HepG2 (cell line): ENCODE measurements around the gene SRRM2. TPM values are rescaled to one million over a fixed set of nuclear protein-coding genes. Genes with fewer than 3 reads are reported as not detected.

Experiments used
- ATAC-seq: fragments of 200-7000 bp; cut with Tn5 transposase; 3 replicates; pipeline ENCODE4 v1.9.1; 2020; ENCODE audit warnings: mild to moderate bottlenecking, moderate library complexity
- BruUV-seq: library from RNA; stranded (reverse); fragments of 400-500 nt; replicated peaks from 2 replicates; lab custom pipeline; 2021; lab: Mats Ljungman, UMichigan
- CTCF ChIA-PET: fragments of 300-600 bp; formaldehyde crosslinking; extraction: SDS; loops from one replicate; lab custom pipeline; 2021; ENCODE audit warnings: low total read pairs, inconsistent platforms, low intra/inter-chr PET ratio; lab: Yijun Ruan, JAX
- POLR2A ChIA-PET: fragments of 350-600 bp; sonication (Branson Sonifier 250); formaldehyde crosslinking; loops from one replicate; lab custom pipeline; 2020; ENCODE audit warnings: antibody characterized with exemption, inconsistent platforms; lab: Yijun Ruan, JAX
- DNase-seq: peaks from one replicate; pipeline ENCODE4 v3.0.0-alpha.2; 2015; ENCODE audit warnings: low spot score
- FAIRE-seq: peaks from 3 replicates; lab custom pipeline; 2011; peaks lifted over from hg19 to GRCh38; lab: Jason Lieb, UNC
- H2AFZ ChIP-seq: one replicate; pipeline ENCODE4 v1.6.1; 2011; ENCODE audit warnings: low read length, inconsistent platforms
- H3K27ac ChIP-seq: fragments of 300-600 bp; 3 replicates; pipeline ENCODE4 v1.8.0; 2011; ENCODE audit warnings: mixed run types, mild to moderate bottlenecking, mixed read lengths, low read length, inconsistent platforms; ENCODE audit not compliant: insufficient read depth; ENCODE audit errors: extremely low read length
- H3K27me3 ChIP-seq, 2 experiments: fragments of 200-600 bp in 1 of 2; 2 replicates in 1 of 2; 3 replicates in 1 of 2; pipeline versions ENCODE4 v1.6.0 to v1.8.0; 2011; ENCODE audit warnings: low read length in 2 of 2, mild to moderate bottlenecking in 2 of 2, moderate library complexity in 2 of 2, inconsistent platforms in 1 of 2; ENCODE audit not compliant: insufficient read depth in 2 of 2, control insufficient read depth in 1 of 2
- H3K36me3 ChIP-seq, 2 experiments: fragments of 200-600 bp in 1 of 2; replicated peaks in 1 of 2; 2 replicates in 1 of 2; 3 replicates in 1 of 2; pipeline versions ENCODE4 v1.5.1 to v1.8.0; 2011; ENCODE audit warnings: low read length in 2 of 2, inconsistent platforms in 1 of 2; ENCODE audit not compliant: insufficient read depth in 2 of 2, control insufficient read depth in 1 of 2
- H3K4me1 ChIP-seq: 2 replicates; pipeline ENCODE4 v1.5.1; 2012; ENCODE audit warnings: low read length, inconsistent platforms; ENCODE audit not compliant: insufficient read depth
- H3K4me2 ChIP-seq: 2 replicates; pipeline ENCODE4 v1.6.0; 2011; ENCODE audit warnings: low read depth, low read length, inconsistent platforms
- H3K4me3 ChIP-seq, 3 experiments: fragments of 200-600 bp in 1 of 3; sonication (generic), shearing (Covaris generic) in 1 of 3; replicated peaks in 1 of 3; 2 replicates each; pipeline ENCODE4 v1.5.1; 2011 to 2016; ENCODE audit warnings: low read length in 3 of 3, inconsistent platforms in 2 of 3, low read depth in 2 of 3, mild to moderate bottlenecking in 2 of 3, control low read depth in 1 of 3, mixed read lengths in 1 of 3; ENCODE audit not compliant: insufficient read depth in 1 of 3
- H3K79me2 ChIP-seq: one replicate; pipeline ENCODE4 v1.6.1; 2011; ENCODE audit warnings: low read length, inconsistent platforms; ENCODE audit not compliant: insufficient read depth
- H3K9ac ChIP-seq: 2 replicates; pipeline ENCODE4 v1.6.0; 2011; ENCODE audit warnings: mild to moderate bottlenecking, low read depth, low read length, inconsistent platforms; ENCODE audit not compliant: insufficient read depth
- H3K9me3 ChIP-seq: 2 replicates; pipeline ENCODE4 v1.5.1; 2012; ENCODE audit warnings: mild to moderate bottlenecking, low read length
- H4K20me1 ChIP-seq: 2 replicates; pipeline ENCODE4 v1.6.0; 2011; ENCODE audit warnings: inconsistent platforms, mild to moderate bottlenecking, low read length, moderate library complexity; ENCODE audit not compliant: insufficient read depth
- CTCF ChIP-seq: sonication (generic); formaldehyde crosslinking; IDR thresholded peaks from 2 replicates; pipeline ENCODE4 v1.5.0; 2020; ENCODE audit warnings: mild to moderate bottlenecking, missing genetic modification reagents, moderate library complexity
- FLYWCH1 ChIP-seq: sonication (generic); formaldehyde crosslinking; IDR thresholded peaks from 2 replicates; pipeline ENCODE4 v1.8.1; 2023; ENCODE audit warnings: mild to moderate bottlenecking, missing genetic modification reagents
- FOXP1 ChIP-seq, 2 experiments: fragments of 450-650 bp in 1 of 2; IDR thresholded peaks; 2 replicates each; pipeline ENCODE4 v1.6.1; 2017 to 2018; ENCODE audit warnings: antibody characterized with exemption in 1 of 2
- KDM2A ChIP-seq: sonication (generic); formaldehyde crosslinking; IDR thresholded peaks from 2 replicates; pipeline ENCODE4 v1.4.0; 2020; ENCODE audit warnings: low read depth, missing genetic modification reagents, borderline replicate concordance
- MNT ChIP-seq: fragments of 450-650 bp; IDR thresholded peaks from 2 replicates; pipeline ENCODE4 v1.6.1; 2016
- RFXANK ChIP-seq: IDR thresholded peaks from 2 replicates; pipeline ENCODE4 v1.6.1; 2016
- SUZ12 ChIP-seq: fragments of 150-350 bp; IDR thresholded peaks from 2 replicates; pipeline ENCODE4 v1.6.1; 2014; ENCODE audit warnings: low read depth, low read length
- ZBTB42 ChIP-seq: sonication (generic); formaldehyde crosslinking; IDR thresholded peaks from 2 replicates; pipeline ENCODE4 v1.5.0; 2020; ENCODE audit warnings: mild to moderate bottlenecking, missing genetic modification reagents
- ZFP37 ChIP-seq: sonication (generic); formaldehyde crosslinking; IDR thresholded peaks from 2 replicates; pipeline ENCODE4 v1.4.0; 2020; ENCODE audit warnings: missing genetic modification reagents, borderline replicate concordance
- ZFP90 ChIP-seq: sonication (generic); formaldehyde crosslinking; IDR thresholded peaks from 2 replicates; pipeline ENCODE4 v1.8.0; 2022; ENCODE audit warnings: missing genetic modification reagents, mild to moderate bottlenecking, inconsistent platforms, borderline replicate concordance
- ZKSCAN1 ChIP-seq: fragments of 150-350 bp; IDR thresholded peaks from 2 replicates; pipeline ENCODE4 v1.6.1; 2014; ENCODE audit warnings: low read length
- ZNF513 ChIP-seq: sonication (generic); formaldehyde crosslinking; conservative IDR thresholded peaks from 2 replicates; pipeline ENCODE4 v1.5.0; 2020; ENCODE audit warnings: missing genetic modification reagents
- ZNF720 ChIP-seq: sonication (generic); formaldehyde crosslinking; IDR thresholded peaks from 2 replicates; pipeline ENCODE4 v1.4.0; 2020; ENCODE audit warnings: missing genetic modification reagents
- WGBS: methylation state at CpG from one replicate; pipeline ENCODE4 v1.1.6; 2017; ENCODE audit warnings: low lambda C conversion rate; 5-methylcytosine and 5-hydroxymethylcytosine counted together
- in situ Hi-C: cut with HindIII; loops from 2 replicates; pipeline ENCODE4 v1.10.0; 2017; ENCODE audit warnings: low pct_unique_long_range_greater_than_20kb; ENCODE audit not compliant: extremely low pct_ligation_motif_present
- intact Hi-C: fragments of 100-400 bp; cut with micrococcal nuclease; formaldehyde crosslinking; loops from one replicate; pipeline ENCODE4 v1.10.0; 2022; ENCODE audit not compliant: unreplicated experiment
- polyA plus RNA-seq, 8 experiments: library from polyadenylated mRNA; depleted of rRNA in 3 of 8; stranded (reverse) in 7 of 8; unstranded in 1 of 8; fragments of >200 nt; fragmentation: Illumina TruSeq in 4 of 8; extraction: Trizol in 4 of 8; gene quantifications; 2 replicates each; pipeline versions ENCODE4 v1.2.1 to v1.2.3, GENCODE V29; 2011 to 2016; ENCODE audit warnings: low read depth in 4 of 8, missing spikeins in 1 of 8, mixed read lengths in 1 of 8; ENCODE audit not compliant: insufficient read depth in 1 of 8
- total RNA-seq, 5 experiments: library from RNA; depleted of rRNA; stranded (reverse); fragments of >200 nt; fragmentation: Illumina TruSeq; extraction: Trizol; gene quantifications; 2 replicates each; pipeline ENCODE4 v1.2.3, GENCODE V29; 2016; ENCODE audit warnings: low read depth in 1 of 5
- TF ChIP-seq, protein P1 (sequence below): sonication (generic); formaldehyde crosslinking; IDR thresholded peaks from 2 replicates; pipeline ENCODE4 v1.5.1; 2020; ENCODE audit warnings: mild to moderate bottlenecking, missing genetic modification reagents, moderate library complexity
- TF ChIP-seq, protein P2 (sequence below): sonication (generic); formaldehyde crosslinking; IDR thresholded peaks from 2 replicates; pipeline ENCODE4 v1.4.0; 2020; ENCODE audit warnings: mild to moderate bottlenecking, missing genetic modification reagents

Gene SRRM2
- total and polyA plus RNA-seq, 2 of the 13 experiments (the other 11 are each of a cell fraction or from before 2014, with no cell fraction given) = 50.4 to 112 TPM

- H3K4me3 ChIP-seq = no peak overlapping the region
- ChIA-PET CTCF (no interaction called here), POLR2A (interaction anchor here (1.5 kb wide), 1 partner anchor 26 kb away, joined by 3 read pairs; the partner anchor contains the start of gene KCTD5)
- DNase-seq (no peak), ATAC-seq (no peak), FAIRE-seq (no peak)
- no peak overlapping the region for H2AFZ ChIP-seq
- no peaks in the 10 kb centered on the region for H3K79me2 ChIP-seq
- H3K4me1 ChIP-seq = no peaks in the 10 kb centered on the region
- no peaks in the 10 kb centered on the region for H3K9me3 ChIP-seq
- H3K36me3 ChIP-seq = peaks cover 16 to 21% of the 10 kb centered on the region in 2 experiments; a peak in 3 of 5 replicates
- H4K20me1 ChIP-seq = no peaks in the 10 kb centered on the region
- in situ Hi-C loops (no loop called here), intact Hi-C loops (no loop called here)
- TSS peak; percentile 51 for BruUV-seq
- no peak overlapping the region for H3K9ac ChIP-seq
- WGBS = 93% methylated on average over 14 of the region's 14 CpGs
- no peak overlapping the region for H3K4me2 ChIP-seq
- peaks cover 0 to 8% of the 10 kb centered on the region in 2 experiments; a peak in 2 of 5 replicates for H3K27me3 ChIP-seq
- H3K27ac ChIP-seq = no peak overlapping the region
- no peak for TF ChIP-seq ZFP90 (CRISPR knock-in tag)
- no peak for TF ChIP-seq FLYWCH1 (CRISPR knock-in tag)
- TF ChIP-seq MNT = no peak
- TF ChIP-seq, protein P1, sequence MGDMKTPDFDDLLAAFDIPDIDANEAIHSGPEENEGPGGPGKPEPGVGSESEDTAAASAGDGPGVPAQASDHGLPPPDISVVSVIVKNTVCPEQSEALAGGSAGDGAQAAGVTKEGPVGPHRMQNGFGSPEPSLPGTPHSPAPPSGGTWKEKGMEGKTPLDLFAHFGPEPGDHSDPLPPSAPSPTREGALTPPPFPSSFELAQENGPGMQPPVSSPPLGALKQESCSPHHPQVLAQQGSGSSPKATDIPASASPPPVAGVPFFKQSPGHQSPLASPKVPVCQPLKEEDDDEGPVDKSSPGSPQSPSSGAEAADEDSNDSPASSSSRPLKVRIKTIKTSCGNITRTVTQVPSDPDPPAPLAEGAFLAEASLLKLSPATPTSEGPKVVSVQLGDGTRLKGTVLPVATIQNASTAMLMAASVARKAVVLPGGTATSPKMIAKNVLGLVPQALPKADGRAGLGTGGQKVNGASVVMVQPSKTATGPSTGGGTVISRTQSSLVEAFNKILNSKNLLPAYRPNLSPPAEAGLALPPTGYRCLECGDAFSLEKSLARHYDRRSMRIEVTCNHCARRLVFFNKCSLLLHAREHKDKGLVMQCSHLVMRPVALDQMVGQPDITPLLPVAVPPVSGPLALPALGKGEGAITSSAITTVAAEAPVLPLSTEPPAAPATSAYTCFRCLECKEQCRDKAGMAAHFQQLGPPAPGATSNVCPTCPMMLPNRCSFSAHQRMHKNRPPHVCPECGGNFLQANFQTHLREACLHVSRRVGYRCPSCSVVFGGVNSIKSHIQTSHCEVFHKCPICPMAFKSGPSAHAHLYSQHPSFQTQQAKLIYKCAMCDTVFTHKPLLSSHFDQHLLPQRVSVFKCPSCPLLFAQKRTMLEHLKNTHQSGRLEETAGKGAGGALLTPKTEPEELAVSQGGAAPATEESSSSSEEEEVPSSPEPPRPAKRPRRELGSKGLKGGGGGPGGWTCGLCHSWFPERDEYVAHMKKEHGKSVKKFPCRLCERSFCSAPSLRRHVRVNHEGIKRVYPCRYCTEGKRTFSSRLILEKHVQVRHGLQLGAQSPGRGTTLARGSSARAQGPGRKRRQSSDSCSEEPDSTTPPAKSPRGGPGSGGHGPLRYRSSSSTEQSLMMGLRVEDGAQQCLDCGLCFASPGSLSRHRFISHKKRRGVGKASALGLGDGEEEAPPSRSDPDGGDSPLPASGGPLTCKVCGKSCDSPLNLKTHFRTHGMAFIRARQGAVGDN = no peak
- TF ChIP-seq, protein P2, sequence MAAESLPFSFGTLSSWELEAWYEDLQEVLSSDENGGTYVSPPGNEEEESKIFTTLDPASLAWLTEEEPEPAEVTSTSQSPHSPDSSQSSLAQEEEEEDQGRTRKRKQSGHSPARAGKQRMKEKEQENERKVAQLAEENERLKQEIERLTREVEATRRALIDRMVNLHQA (CRISPR knock-in tag) = no peak
- TF ChIP-seq KDM2A (CRISPR knock-in tag) = no peak
- no peak for TF ChIP-seq RFXANK
- TF ChIP-seq FOXP1 (IDR thresholded peaks at IDR 0.05) = no peak
- no peak for TF ChIP-seq FOXP1 (CRISPR knock-in tag; IDR thresholded peaks at IDR 0.05)
- TF ChIP-seq SUZ12 = no peak
- TF ChIP-seq CTCF (CRISPR knock-in tag) = no peak
- TF ChIP-seq ZKSCAN1 = no peak
- TF ChIP-seq ZBTB42 (CRISPR knock-in tag) = no peak
- no peak for TF ChIP-seq ZNF720 (CRISPR knock-in tag)
- TF ChIP-seq ZFP37 (CRISPR knock-in tag) = no peak
- no peak for TF ChIP-seq ZNF513 (CRISPR knock-in tag)
Observed at GRCh38 chr16:2708290-2708639, 44.2 kb upstream of the SRRM2 start.
